Bronchial epithelial cell (primary cell): ENCODE measurements around the gene TRIM2. TPM values are rescaled to one million over a fixed set of nuclear protein-coding genes. Genes with fewer than 3 reads are reported as not detected.

Source experiments
- DNase-seq: peaks from one replicate; pipeline ENCODE4 v3.0.0-alpha.2; 2010; ENCODE audit warnings: low read depth
- FAIRE-seq: peaks from 2 replicates; lab custom pipeline; 2011; peaks lifted over from hg19 to GRCh38; lab: Jason Lieb, UNC
- H3K27me3 ChIP-seq: 2 replicates; pipeline ENCODE4 v1.5.1; 2011; ENCODE audit warnings: low read length; ENCODE audit not compliant: control insufficient read depth, insufficient read depth
- H3K36me3 ChIP-seq: 2 replicates; pipeline ENCODE4 v1.5.1; 2011; ENCODE audit warnings: low read length; ENCODE audit not compliant: control insufficient read depth, insufficient read depth
- H3K4me3 ChIP-seq: 2 replicates; pipeline ENCODE4 v1.5.1; 2011; ENCODE audit warnings: mild to moderate bottlenecking, low read depth, low read length, control low read depth
- total RNA-seq: library from RNA; depleted of rRNA; stranded (reverse); fragments of >200 nt; gene quantifications from 2 replicates; pipeline ENCODE4 v1.2.1, GENCODE V29; 2014
- TF ChIP-seq, protein P1 (sequence below): IDR thresholded peaks from 2 replicates; pipeline ENCODE4 v1.5.1; 2011; ENCODE audit warnings: mild to moderate bottlenecking, moderate library complexity, low read length, control low read depth, inconsistent platforms; ENCODE audit not compliant: insufficient read depth, severe bottlenecking

The TRIM2 gene
- total RNA-seq, 1 donor from 2014 or later, result 7.1 TPM

DNA sequence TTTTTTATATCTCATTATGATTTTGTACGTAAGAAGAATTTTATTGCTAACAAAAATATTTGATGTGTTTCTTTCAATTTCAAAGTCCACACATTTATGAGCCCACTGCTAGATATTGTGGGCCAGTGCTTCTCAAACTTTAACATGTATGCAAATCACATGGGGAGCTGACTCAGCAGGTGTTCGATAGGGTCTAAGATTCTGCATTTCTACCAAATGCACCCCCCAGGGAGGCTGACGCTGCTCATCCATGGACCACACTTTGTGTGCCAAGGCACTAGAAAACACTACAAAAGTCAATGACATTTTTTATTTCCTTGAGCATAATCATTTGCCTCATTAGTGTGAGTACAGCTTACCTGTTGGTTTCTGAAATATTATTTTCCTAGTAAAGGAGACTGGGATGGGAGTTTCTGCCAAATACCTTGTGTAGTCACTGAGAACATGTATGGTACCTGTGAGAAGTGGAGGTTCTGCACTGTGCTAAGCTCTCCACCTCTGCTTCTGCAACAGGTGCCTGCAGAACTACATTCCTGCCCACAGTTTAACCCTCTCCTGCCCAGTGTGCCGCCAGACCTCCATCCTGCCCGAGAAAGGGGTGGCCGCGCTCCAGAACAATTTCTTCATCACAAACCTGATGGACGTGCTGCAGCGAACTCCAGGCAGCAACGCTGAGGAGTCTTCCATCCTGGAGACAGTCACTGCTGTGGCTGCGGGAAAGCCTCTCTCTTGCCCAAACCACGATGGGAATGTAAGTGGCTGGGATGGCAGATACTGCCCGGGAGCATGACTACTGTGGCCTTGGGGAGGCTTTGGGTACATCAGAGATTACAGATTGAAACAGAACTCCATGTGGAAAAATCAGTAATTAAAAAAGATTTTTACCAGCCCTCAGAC is 71.4 kb downstream of the TRIM2 start:
- H3K27me3 ChIP-seq, result no peaks in the 10 kb centered on the region
- H3K4me3 ChIP-seq, result no peak overlapping the region
- DNase-seq, result no peak
- TF ChIP-seq, protein P1, sequence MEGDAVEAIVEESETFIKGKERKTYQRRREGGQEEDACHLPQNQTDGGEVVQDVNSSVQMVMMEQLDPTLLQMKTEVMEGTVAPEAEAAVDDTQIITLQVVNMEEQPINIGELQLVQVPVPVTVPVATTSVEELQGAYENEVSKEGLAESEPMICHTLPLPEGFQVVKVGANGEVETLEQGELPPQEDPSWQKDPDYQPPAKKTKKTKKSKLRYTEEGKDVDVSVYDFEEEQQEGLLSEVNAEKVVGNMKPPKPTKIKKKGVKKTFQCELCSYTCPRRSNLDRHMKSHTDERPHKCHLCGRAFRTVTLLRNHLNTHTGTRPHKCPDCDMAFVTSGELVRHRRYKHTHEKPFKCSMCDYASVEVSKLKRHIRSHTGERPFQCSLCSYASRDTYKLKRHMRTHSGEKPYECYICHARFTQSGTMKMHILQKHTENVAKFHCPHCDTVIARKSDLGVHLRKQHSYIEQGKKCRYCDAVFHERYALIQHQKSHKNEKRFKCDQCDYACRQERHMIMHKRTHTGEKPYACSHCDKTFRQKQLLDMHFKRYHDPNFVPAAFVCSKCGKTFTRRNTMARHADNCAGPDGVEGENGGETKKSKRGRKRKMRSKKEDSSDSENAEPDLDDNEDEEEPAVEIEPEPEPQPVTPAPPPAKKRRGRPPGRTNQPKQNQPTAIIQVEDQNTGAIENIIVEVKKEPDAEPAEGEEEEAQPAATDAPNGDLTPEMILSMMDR, result no peak
- no peak for FAIRE-seq
- no peaks in the 10 kb centered on the region for H3K36me3 ChIP-seq

DNA sequence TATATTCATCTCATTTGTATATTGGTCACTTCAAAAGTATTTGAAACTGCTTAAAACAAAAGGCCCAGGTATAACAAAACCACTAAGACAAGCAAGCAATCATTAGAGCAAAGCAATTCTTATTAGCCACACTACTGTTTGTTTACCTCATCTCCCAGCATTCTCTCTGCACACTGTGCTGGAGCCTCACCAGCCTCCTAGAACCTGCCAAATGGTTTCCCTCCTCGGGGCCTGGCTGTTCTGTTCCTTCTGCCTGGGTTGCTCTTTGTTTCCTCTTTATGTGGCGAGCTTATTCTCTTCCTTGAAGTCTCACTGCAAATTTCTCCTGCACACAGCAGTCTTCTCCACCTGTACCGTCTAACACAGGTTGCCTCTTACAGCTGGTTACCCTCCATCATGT is 72.7 kb downstream of the TRIM2 start:
- Histone ChIP-seq H3K27me3 (no peaks in the 10 kb centered on the region), H3K4me3 (no peak overlapping the region), H3K36me3 (no peaks in the 10 kb centered on the region)
- FAIRE-seq (no peak), DNase-seq (no peak)
- TF ChIP-seq, protein P1, result no peak

DNA sequence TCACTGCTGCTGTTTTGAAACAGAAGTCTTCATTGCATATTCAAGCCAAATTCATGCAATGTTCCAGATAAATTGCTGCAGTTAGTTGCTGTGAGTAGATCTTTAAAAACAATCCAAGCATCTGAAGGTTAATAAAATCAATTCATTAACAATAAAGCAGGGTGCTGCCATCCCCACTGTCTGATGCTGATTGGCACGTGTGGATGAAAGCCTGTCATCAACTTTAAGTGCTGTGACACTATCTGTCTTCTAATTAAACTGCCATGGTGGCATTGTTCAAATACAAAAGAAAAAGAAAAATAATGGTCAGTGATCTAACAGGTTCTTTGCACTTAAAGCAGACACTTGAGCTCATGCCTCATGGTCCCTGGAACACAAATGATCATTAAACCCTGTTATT is 77.2 kb downstream of the TRIM2 start:
- no peak for FAIRE-seq
- TF ChIP-seq, protein P1, result no peak

DNA sequence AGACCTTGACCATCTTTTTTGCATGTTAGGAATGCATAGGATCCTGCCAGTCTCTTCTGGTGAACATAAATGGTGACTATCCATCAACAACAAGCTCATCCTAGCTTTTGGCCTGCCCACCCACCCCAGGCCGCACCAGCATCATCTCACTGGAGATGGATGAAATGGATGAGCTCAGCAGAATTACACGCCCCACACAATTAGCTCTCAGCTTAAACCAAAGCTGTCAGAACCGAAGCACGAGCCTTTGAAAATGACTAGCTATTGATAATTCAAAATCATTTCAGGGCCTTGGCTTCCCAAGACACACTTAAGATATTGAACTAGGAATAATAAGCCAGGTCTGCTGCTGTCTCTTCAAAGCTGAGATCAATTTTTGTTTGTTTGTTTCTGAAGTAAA is 77.8 kb downstream of the TRIM2 start:
- Histone ChIP-seq H3K27me3 (no peaks in the 10 kb centered on the region), H3K4me3 (no peak overlapping the region), H3K36me3 (no peaks in the 10 kb centered on the region)
- DNase-seq (no peak), FAIRE-seq (no peak)
- TF ChIP-seq, protein P1, result no peak

More for the DNA sequence above, 77.2 kb downstream of the TRIM2 start:
- Histone ChIP-seq H3K27me3 (no peaks in the 10 kb centered on the region), H3K4me3 (no peak overlapping the region), H3K36me3 (no peaks in the 10 kb centered on the region)
- DNase-seq, result no peak

DNA sequence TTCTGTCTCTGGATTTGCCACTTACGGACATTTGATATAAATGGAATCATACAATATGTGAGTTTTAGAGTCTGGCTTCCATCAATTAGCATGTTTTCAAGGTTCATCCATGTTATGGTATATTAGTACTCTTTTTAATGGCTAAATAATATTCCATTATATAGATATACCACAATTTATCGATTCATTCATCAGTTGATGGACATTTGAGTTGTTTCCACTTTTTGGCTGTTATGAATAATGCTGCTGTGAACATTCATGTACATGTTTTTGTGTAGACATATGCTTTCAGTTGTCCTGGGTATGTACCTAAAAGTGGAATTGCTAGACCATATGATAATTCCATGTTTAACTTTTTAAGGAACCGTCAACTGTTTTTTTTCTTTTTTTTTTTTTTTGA is 79.0 kb downstream of the TRIM2 start:
- H3K4me3 ChIP-seq, result no peak overlapping the region
- no peaks in the 10 kb centered on the region for H3K27me3 ChIP-seq
- DNase-seq, result no peak

More for the DNA sequence above, 79.0 kb downstream of the TRIM2 start:
- no peak for FAIRE-seq
- TF ChIP-seq, protein P1, result no peak
- H3K36me3 ChIP-seq, result no peaks in the 10 kb centered on the region
